Measurements from ENCODE around the gene OR2L13. TPM values are rescaled to one million over a fixed set of nuclear protein-coding genes. Genes with fewer than 3 reads are reported as not detected.

OR2L13 gene
- total and polyA plus RNA-seq, 2 donors (not counting 1 experiment from before 2014, with no cell fraction given): 0.73 TPM; not detected in 1

DNA sequence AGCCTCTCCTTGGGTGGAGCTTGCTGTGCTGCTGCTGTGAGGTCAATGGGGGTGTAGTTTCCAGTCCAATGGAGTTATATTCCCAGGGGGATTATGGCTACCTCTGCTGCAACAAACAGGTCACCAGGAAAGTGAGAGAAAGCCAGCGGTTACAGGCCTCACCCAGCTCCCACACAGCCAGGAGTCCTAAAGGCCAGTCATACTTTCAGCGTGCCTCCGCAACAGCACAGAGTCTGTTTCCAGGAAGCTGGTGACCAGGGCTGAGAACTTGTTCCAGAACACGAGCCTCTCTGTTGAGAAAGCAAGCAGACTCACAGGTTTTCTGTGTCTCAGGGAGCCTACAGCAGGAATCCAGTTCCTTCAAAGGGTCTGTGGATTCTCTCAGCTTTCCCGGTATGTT, 32.7 kb downstream of the OR2L13 start:
- CTCF ChIA-PET: no interaction called here
- Histone ChIP-seq H3K27me3 (replicated peaks in 1 of 4; ENCODE audit: control extremely low read depth in 1 of 4, control insufficient read depth in 3 of 4, insufficient read depth in 4 of 4, low read length in 3 of 4) (peaks cover 0 to 3% (median 0%) of the 10 kb centered on the region in 4 experiments), H3K27ac (ENCODE audit: low read length in 2 of 2) (no peak overlapping the region), H3K4me3 (ENCODE audit: control extremely low read depth in 1 of 5, extremely low read depth in 1 of 5, insufficient read depth in 1 of 5, low read depth in 2 of 5, low read length in 4 of 5) (no peak overlapping the region), H2AFZ (ENCODE audit: insufficient read depth, low read depth, low read length, poor library complexity, severe bottlenecking) (no peak overlapping the region), H4K20me1 (ENCODE audit: control insufficient read depth, insufficient read depth, low read length, poor library complexity, severe bottlenecking) (no peaks in the 10 kb centered on the region), H3K9me3 (ENCODE audit: control extremely low read depth in 1 of 3, control insufficient read depth in 2 of 3, insufficient read depth in 1 of 3, low read length in 2 of 3) (peaks cover 0 to 14% (median 3%) of the 10 kb centered on the region in 3 donors), H3K4me1 (ENCODE audit: control insufficient read depth in 2 of 2, insufficient read depth in 2 of 2, low read length in 2 of 2) (no peaks in the 10 kb centered on the region), H3K9ac (ENCODE audit: low read length) (no peak overlapping the region), H3K79me2 (ENCODE audit: control insufficient read depth, insufficient read depth, low read length) (no peaks in the 10 kb centered on the region), H3K36me3 (replicated peaks in 1 of 2; ENCODE audit: control extremely low read depth in 1 of 2, control insufficient read depth in 1 of 2, extremely low read depth in 1 of 2, insufficient read depth in 2 of 2, low read length in 1 of 2) (no peaks in the 10 kb centered on the region), H3K4me2 (replicated peaks; ENCODE audit: low read depth, low read length, poor library complexity, severe bottlenecking) (no peak overlapping the region)
- POLR2A ChIA-PET: no interaction called here
- no peak overlapping the region for H3K4me3 Mint-ChIP-seq
- WGBS (ENCODE audit: insufficient coverage): 93% methylated on average over 5 of the region's 5 CpGs
- H3K27ac Mint-ChIP-seq: no peak overlapping the region
- no peak for ATAC-seq (ENCODE audit: low read depth)
- no peaks in the 10 kb centered on the region for H3K4me1 Mint-ChIP-seq
- TF ChIP-seq EZH2 (IDR thresholded peaks at IDR 0.05; ENCODE audit: borderline replicate concordance, insufficient read depth, low read depth, low read length, poor library complexity, severe bottlenecking): no peak
- TF ChIP-seq, protein P1, sequence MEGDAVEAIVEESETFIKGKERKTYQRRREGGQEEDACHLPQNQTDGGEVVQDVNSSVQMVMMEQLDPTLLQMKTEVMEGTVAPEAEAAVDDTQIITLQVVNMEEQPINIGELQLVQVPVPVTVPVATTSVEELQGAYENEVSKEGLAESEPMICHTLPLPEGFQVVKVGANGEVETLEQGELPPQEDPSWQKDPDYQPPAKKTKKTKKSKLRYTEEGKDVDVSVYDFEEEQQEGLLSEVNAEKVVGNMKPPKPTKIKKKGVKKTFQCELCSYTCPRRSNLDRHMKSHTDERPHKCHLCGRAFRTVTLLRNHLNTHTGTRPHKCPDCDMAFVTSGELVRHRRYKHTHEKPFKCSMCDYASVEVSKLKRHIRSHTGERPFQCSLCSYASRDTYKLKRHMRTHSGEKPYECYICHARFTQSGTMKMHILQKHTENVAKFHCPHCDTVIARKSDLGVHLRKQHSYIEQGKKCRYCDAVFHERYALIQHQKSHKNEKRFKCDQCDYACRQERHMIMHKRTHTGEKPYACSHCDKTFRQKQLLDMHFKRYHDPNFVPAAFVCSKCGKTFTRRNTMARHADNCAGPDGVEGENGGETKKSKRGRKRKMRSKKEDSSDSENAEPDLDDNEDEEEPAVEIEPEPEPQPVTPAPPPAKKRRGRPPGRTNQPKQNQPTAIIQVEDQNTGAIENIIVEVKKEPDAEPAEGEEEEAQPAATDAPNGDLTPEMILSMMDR (IDR thresholded peaks at IDR 0.05): no peak
- no peak for DNase-seq
- H3K27me3 Mint-ChIP-seq: no peaks in the 10 kb centered on the region
- intact Hi-C loops (cut with micrococcal nuclease): no loop called here
- peaks cover 6% of the 10 kb centered on the region for H3K9me3 Mint-ChIP-seq (ENCODE audit: insufficient read depth)

DNA sequence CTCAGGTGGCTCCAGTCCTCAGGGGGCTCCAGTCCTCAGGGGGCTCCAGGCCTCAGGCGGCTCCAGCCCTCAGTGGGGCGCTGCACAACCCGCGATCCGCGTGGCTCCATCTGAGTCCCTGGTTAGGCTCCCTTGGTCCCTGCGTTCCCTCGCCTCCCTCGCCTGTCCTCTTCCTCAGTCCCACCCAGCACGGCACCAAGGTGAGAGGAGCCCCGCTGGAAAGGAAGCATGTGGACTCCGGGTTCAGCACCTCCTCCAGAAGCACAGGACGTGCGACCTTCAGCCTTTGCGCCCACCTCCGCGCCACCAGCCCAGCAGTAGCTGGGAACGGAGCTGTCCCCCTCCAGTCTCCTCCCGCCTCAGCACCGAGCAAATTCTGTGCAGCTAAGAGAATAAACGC, 41.8 kb downstream of the OR2L13 start:
- Histone ChIP-seq H3K4me1 (ENCODE audit: control insufficient read depth in 2 of 2, insufficient read depth in 2 of 2, low read length in 2 of 2) (no peaks in the 10 kb centered on the region), H3K9me3 (ENCODE audit: control extremely low read depth in 1 of 3, control insufficient read depth in 2 of 3, insufficient read depth in 1 of 3, low read length in 2 of 3) (peaks cover 0 to 6% (median 0%) of the 10 kb centered on the region in 3 donors), H3K27me3 (replicated peaks in 1 of 4; ENCODE audit: control extremely low read depth in 1 of 4, control insufficient read depth in 3 of 4, insufficient read depth in 4 of 4, low read length in 3 of 4) (no peaks in the 10 kb centered on the region), H4K20me1 (ENCODE audit: control insufficient read depth, insufficient read depth, low read length, poor library complexity, severe bottlenecking) (no peaks in the 10 kb centered on the region), H2AFZ (ENCODE audit: insufficient read depth, low read depth, low read length, poor library complexity, severe bottlenecking) (no peak overlapping the region), H3K9ac (ENCODE audit: low read length) (no peak overlapping the region), H3K4me3 (ENCODE audit: control extremely low read depth in 1 of 5, extremely low read depth in 1 of 5, insufficient read depth in 1 of 5, low read depth in 2 of 5, low read length in 4 of 5) (no peak overlapping the region), H3K79me2 (ENCODE audit: control insufficient read depth, insufficient read depth, low read length) (no peaks in the 10 kb centered on the region), H3K27ac (ENCODE audit: low read length in 2 of 2) (no peak overlapping the region), H3K36me3 (replicated peaks in 1 of 2; ENCODE audit: control extremely low read depth in 1 of 2, control insufficient read depth in 1 of 2, extremely low read depth in 1 of 2, insufficient read depth in 2 of 2, low read length in 1 of 2) (no peaks in the 10 kb centered on the region), H3K4me2 (replicated peaks; ENCODE audit: low read depth, low read length, poor library complexity, severe bottlenecking) (no peak overlapping the region)
- TF ChIP-seq EZH2 (IDR thresholded peaks at IDR 0.05; ENCODE audit: borderline replicate concordance, insufficient read depth, low read depth, low read length, poor library complexity, severe bottlenecking): no peak
- TF ChIP-seq, protein P1 (IDR thresholded peaks at IDR 0.05): no peak
- no peak for ATAC-seq (ENCODE audit: low read depth)
- ChIA-PET CTCF (no interaction called here), POLR2A (no interaction called here)
- 83% methylated on average over 21 of the region's 21 CpGs for WGBS (ENCODE audit: insufficient coverage)
- no peak overlapping the region for H3K4me3 Mint-ChIP-seq
- intact Hi-C loops (cut with micrococcal nuclease): no loop called here
- no peak overlapping the region for H3K27ac Mint-ChIP-seq
- no peaks in the 10 kb centered on the region for H3K4me1 Mint-ChIP-seq
- DNase-seq: no peak
- H3K27me3 Mint-ChIP-seq: no peaks in the 10 kb centered on the region
- H3K9me3 Mint-ChIP-seq (ENCODE audit: insufficient read depth): peaks cover 2% of the 10 kb centered on the region

Data from B cell (primary cell).